Measurements from ENCODE around the gene CFAP99.

The CFAP99 gene

DNA sequence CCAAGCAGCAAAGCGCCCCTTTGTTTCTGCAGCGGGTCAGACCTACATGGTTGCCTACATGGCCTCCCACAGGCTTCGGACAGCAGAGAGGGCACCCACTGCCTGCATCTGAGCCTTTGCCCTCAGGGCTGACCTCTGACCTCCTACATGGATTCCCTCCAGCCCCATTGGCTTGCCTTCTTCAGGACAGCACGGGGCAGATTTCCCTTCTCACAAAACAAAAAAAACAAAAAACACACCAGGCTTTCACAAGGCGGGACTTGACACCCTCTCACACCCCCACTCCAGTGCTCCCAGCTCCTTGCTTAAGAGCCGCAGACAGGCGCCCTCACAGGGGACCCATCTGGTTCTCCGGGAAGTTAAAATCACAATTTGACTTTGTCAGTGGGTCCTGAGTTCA, 33.2 kb upstream of the CFAP99 start:
- H3K36me3 Mint-ChIP-seq, result no peaks in the 10 kb centered on the region
- no peak overlapping the region for H3K27ac Mint-ChIP-seq
- CTCF ChIA-PET, result no interaction called here
- H3K9me3 Mint-ChIP-seq, result peaks cover 4% of the 10 kb centered on the region
- H3K4me3 Mint-ChIP-seq, result no peak overlapping the region
- no peak for DNase-seq
- H3K27me3 Mint-ChIP-seq, result peaks cover 43% of the 10 kb centered on the region
- no peaks in the 10 kb centered on the region for H3K4me1 Mint-ChIP-seq

DNA sequence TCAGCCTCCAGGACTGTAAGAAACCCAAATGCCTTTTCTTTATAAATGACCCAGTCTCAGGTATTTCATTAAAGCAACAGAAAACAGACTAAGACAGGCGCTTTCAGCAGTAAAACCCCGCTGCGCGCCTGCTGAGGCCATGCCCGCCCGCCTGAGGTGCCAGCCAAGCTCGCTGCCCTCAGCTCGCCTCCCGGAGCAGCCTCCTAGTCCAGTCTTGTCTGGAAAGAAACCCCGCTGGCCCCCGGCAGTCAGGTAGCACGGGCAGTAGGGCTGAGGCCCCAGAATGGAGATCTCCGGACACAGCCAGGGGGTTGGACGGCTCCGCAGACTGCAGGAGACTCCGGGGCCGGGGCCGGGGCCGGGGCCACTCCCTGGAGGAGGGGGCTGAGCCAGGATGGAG, 32.0 kb upstream of the CFAP99 start:
- no peak for DNase-seq
- Mint-ChIP-seq H3K36me3 (no peaks in the 10 kb centered on the region), H3K4me3 (no peak overlapping the region), H3K27me3 (peaks cover 51% of the 10 kb centered on the region), H3K4me1 (no peaks in the 10 kb centered on the region), H3K27ac (no peak overlapping the region), H3K9me3 (no peaks in the 10 kb centered on the region)
- CTCF ChIA-PET, result no interaction called here

DNA sequence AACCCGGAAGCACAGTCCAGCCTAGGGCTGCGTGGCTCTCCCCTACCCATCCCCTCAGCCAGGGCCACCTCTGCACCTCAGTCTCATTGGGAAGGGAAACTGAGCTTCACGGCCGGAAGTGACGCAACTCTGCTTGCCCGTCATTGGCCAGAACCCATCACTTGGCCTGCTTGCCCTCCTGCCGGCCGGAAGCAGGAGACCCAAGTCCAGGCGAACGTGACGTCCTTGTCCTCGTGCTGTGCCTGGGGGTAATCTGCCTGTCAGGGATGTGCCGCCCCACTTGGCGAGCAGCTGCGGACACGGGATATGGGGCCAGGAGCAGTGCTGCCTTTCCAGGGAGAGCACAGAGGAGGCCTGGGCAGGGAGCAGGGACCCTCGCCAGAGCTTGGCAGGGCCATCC, 31.5 kb upstream of the CFAP99 start:
- Mint-ChIP-seq H3K27me3 (peaks cover 56% of the 10 kb centered on the region), H3K27ac (no peak overlapping the region), H3K9me3 (no peaks in the 10 kb centered on the region), H3K4me1 (no peaks in the 10 kb centered on the region), H3K4me3 (no peak overlapping the region), H3K36me3 (no peaks in the 10 kb centered on the region)
- DNase-seq, result no peak
- CTCF ChIA-PET, result no interaction called here

DNA sequence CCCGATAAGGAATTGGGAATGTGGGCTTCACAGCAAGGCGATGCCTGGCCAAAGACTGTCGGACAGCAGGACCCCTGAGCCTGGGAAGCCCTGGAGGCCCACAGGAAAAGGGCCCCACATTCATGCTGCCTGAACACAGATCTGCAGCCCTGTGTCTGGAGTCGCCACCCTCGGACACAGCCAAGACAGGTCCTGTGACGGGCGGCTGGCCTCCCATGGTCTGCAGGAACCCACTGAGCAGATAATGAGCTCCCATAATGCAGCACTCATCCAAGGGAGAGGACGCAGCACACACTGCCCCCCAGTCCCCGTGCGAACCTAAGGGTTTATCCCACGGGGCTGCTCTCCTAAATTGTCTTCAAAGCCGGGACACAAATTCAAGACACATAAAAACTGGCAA, 30.9 kb upstream of the CFAP99 start:
- no peak for DNase-seq
- CTCF ChIA-PET, result no interaction called here
- Mint-ChIP-seq H3K9me3 (no peaks in the 10 kb centered on the region), H3K27me3 (peaks cover 62% of the 10 kb centered on the region), H3K4me3 (no peak overlapping the region), H3K36me3 (no peaks in the 10 kb centered on the region), H3K4me1 (no peaks in the 10 kb centered on the region), H3K27ac (no peak overlapping the region)

DNA sequence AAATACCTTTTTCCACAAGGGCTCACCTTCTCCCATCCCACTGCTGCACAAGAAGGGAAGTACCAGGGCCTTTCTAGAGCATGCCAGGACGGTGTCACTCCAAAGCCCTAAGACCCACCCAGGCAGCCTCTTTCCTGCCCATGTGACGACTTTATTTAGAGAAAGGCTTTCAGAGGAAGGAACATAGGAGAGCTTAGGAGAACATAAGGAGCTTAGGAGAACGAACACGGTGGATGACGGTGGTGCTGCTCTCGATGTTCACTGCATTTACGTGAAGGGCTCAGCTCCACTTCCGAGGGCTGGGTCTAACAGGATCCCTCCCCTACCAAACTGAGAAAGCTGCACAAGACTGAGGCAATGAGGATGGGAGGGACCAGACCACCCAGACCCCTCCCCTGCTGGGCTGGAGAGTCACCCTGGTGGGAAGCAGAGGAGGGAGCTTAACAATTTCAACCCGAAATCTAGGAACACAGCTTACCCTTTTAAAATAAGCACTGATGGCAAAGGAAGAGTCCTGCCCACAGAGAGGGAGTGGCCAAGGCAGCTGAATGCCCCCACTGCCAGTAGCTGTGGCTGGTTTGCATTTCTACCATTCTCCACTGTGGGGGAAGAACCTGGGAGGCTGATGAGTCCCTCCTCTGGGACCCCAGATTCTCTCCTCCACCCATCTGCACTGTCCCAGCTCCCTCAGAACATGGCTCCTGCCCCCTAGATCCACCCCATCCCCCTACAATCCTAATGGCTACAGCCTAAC, 30.1 kb upstream of the CFAP99 start:
- Mint-ChIP-seq H3K27ac (no peak overlapping the region), H3K4me1 (peaks cover 6% of the 10 kb centered on the region), H3K9me3 (no peaks in the 10 kb centered on the region), H3K27me3 (peaks cover 69% of the 10 kb centered on the region), H3K4me3 (no peak overlapping the region), H3K36me3 (no peaks in the 10 kb centered on the region)
- no peak for DNase-seq
- CTCF ChIA-PET, result no interaction called here

DNA sequence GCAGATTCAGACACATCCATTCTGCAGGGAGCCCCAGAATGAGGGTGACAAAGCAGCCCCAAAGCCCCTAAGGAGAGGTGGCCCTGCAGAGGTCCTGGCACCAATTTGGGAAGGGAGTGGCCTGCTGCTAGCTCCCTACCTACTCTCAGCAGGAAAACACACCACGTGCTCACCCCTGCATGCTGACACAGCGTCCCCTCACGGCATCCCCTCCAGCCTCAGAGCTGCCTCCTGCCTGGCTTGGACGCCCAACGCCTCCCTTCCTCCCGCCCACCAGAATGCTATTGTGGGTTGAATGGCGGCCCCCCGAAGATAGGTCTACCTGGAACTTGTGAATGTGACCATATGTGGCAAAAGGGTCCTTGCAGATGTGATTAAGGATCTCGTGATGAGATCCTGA, 29.1 kb upstream of the CFAP99 start:
- H3K36me3 Mint-ChIP-seq, result no peaks in the 10 kb centered on the region
- DNase-seq, result no peak
- no peaks in the 10 kb centered on the region for H3K9me3 Mint-ChIP-seq
- CTCF ChIA-PET, result no interaction called here
- H3K4me1 Mint-ChIP-seq, result peaks cover 17% of the 10 kb centered on the region
- H3K27me3 Mint-ChIP-seq, result peaks cover 69% of the 10 kb centered on the region
- no peak overlapping the region for H3K4me3 Mint-ChIP-seq
- no peak overlapping the region for H3K27ac Mint-ChIP-seq

DNA sequence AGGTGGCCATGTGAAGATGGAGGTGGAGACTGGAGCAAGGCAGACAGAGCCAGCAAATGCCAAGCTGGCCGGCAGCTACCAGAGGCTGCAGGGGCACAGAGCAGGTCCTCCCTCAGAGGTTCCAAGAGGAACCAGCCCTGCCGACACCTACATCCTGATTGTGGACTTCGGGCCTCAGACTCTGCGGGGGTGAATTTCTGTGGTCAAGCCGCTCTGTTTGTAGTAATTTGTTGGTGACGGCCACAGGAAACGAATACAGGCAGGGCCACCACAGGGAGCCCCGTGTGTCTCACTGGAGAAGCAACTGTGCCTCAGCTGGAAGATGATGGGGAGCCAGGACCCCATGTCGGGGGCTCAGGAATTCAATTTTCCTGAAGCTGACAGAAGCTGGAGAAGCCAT, 28.6 kb upstream of the CFAP99 start:
- Mint-ChIP-seq H3K36me3 (no peaks in the 10 kb centered on the region), H3K4me3 (no peak overlapping the region), H3K27ac (no peak overlapping the region)

DNA sequence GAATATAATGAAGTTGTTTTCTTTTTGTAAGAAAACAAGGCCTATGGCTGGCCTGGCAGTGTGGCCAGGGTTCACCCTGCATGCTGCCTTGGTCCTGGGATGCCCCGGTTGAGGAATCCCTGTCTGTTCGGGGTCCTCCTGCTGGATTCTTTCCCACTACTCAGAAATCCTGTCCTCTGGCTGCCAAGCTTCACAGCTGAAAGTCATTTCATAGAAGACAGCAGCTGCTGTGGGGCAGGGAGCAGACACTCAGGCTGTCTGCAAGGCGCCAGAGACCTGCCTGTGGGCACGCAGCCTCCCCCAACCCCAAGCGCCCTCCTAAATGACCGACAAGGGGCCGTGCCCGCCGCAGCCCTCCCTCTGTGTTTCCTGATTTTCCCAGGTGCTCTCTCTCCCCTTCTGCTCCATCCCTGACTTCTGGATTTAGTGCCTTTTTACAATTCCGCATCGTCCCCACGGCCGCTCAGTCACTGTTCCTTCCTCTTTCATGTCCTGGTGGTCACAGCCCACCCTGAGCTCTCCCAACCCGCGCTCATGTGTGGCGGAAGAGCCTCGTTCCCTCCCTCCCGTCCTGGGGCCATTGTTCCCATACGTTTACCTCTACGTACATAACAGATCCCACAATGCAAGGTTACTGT, 27.9 kb upstream of the CFAP99 start:
- no peak overlapping the region for H3K4me3 Mint-ChIP-seq
- H3K27me3 Mint-ChIP-seq, result peaks cover 73% of the 10 kb centered on the region
- H3K36me3 Mint-ChIP-seq, result no peaks in the 10 kb centered on the region
- DNase-seq, result no peak
- CTCF ChIA-PET, result no interaction called here
- H3K9me3 Mint-ChIP-seq, result no peaks in the 10 kb centered on the region
- H3K4me1 Mint-ChIP-seq, result peaks cover 19% of the 10 kb centered on the region
- no peak overlapping the region for H3K27ac Mint-ChIP-seq

More for the DNA sequence above, 28.6 kb upstream of the CFAP99 start:
- H3K27me3 Mint-ChIP-seq, result peaks cover 72% of the 10 kb centered on the region
- CTCF ChIA-PET, result no interaction called here
- DNase-seq, result no peak
- H3K4me1 Mint-ChIP-seq, result peaks cover 19% of the 10 kb centered on the region
- no peaks in the 10 kb centered on the region for H3K9me3 Mint-ChIP-seq

DNA sequence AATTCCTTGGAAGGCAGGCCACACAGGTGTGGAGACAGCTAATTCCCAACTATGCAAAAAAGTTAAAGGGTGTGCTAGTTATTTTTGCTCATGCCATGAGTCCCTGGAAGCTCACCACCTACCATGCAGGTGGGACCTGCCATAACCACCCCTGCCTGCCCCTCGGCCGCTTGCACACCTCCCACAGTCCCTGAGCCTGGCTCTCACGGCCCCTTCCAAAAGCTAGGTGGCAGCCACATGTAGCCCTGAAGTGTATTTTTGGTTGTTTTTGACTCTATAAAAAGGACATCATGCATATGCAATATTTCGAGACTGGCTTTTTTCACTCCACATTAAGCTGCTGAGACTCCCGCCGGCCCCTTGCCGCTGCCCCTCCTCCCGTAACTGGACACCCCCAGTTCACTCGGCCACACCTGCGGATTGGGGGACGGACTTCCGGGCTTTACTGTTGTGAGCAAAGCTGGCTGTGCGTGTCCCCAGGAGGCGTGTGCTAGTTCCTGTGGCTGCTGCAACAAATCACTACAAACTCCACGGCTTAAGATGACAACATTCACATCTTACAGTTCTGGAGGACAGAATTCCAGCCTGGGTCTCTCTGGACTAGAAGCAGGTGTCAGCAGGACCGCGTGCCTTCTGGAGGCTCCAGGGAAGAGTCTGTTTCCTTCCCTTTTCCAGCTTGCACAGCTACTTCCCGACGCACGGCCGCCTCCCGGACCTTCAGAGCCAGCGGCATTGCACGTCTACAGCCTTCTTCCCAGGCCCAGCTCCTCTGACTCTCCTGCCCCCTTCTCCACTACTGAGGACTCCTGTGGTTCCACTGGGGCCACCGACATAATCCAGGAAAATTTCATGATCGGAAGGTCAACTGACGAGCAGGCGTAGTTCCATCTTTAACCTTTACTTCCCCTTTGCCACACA, 25.1 kb upstream of the CFAP99 start:
- Mint-ChIP-seq H3K27me3 (peaks cover 76% of the 10 kb centered on the region), H3K4me1 (peaks cover 19% of the 10 kb centered on the region), H3K36me3 (no peaks in the 10 kb centered on the region), H3K27ac (no peak overlapping the region), H3K9me3 (no peaks in the 10 kb centered on the region), H3K4me3 (peak overlapping the region; percentile 18)
- CTCF ChIA-PET, result interaction anchor here (0.7 to 1.6 kb wide), 6 partner anchors 9 to 43 kb away, joined by 3 to 5 read pairs (median 3); partner anchors contain the start of gene CFAP99
- DNase-seq, result peak; percentile 65

DNA sequence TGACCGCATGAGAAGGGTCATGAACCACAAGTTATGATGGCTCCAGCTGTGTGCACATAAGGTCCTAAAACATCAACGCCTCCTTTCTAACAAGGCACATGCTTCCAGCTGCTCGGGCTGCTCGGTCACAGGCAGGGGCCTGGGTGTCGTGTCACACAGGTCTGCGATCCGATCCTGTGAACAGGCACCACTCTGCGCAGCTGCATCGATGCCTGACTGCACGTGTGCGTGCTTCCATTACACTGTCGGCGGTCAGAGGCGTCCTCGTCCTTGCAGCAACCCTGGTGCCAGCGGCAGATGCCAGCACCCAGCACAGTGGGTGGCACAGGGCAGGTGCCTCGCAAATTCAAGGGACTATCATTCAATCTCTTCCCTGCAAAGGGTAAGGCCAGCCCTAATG, 24.2 kb upstream of the CFAP99 start:
- Mint-ChIP-seq H3K36me3 (no peaks in the 10 kb centered on the region), H3K27me3 (peaks cover 73% of the 10 kb centered on the region), H3K4me1 (peaks cover 19% of the 10 kb centered on the region), H3K4me3 (no peak overlapping the region), H3K27ac (no peak overlapping the region), H3K9me3 (no peaks in the 10 kb centered on the region)
- CTCF ChIA-PET, result no interaction called here
- no peak for DNase-seq

DNA sequence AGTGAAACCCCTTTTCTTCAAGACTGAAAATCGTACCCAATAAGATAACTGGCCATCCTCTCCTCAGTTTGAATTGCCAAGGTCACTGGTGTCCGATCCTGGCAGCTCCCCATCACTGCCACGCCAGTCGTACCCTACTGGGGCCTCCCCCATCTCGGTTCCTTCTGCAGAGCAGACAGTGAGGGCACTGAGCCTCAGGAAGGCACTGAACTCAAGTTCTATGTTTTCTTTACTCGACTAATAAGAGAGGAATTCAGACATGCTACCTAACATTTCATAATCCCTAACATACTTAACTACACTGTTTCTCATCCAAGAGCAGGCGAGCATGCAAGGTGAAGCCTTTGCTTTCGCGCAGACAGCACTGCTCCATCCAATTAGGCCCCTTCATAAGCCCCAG, 23.7 kb upstream of the CFAP99 start:
- Mint-ChIP-seq H3K27ac (no peak overlapping the region), H3K4me1 (peaks cover 19% of the 10 kb centered on the region), H3K36me3 (no peaks in the 10 kb centered on the region), H3K4me3 (no peak overlapping the region), H3K9me3 (no peaks in the 10 kb centered on the region), H3K27me3 (peaks cover 69% of the 10 kb centered on the region)
- no peak for DNase-seq
- CTCF ChIA-PET, result no interaction called here

DNA sequence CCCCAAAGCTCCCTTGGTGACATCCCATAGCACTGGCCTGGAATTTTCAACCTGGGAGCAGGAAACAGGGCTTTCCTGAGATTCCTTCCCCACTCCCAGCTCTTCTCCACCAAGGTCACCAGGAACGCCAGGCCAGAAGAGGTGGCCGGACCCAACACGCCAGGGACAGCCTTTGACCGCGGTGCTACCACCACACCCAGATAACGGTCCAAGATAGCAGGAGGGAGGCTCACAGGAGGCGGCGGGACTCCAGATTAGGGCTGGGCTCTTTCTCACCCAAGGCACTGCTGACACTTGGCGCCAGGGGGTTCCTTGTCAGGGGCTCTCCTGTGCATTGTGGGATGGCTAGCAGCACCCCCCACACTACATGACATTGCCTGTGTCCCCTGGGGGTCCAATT, 23.2 kb upstream of the CFAP99 start:
- Mint-ChIP-seq H3K36me3 (no peaks in the 10 kb centered on the region), H3K27ac (no peak overlapping the region), H3K9me3 (no peaks in the 10 kb centered on the region), H3K4me3 (no peak overlapping the region), H3K4me1 (peaks cover 21% of the 10 kb centered on the region), H3K27me3 (peaks cover 64% of the 10 kb centered on the region)
- CTCF ChIA-PET, result no interaction called here
- DNase-seq, result no peak

DNA sequence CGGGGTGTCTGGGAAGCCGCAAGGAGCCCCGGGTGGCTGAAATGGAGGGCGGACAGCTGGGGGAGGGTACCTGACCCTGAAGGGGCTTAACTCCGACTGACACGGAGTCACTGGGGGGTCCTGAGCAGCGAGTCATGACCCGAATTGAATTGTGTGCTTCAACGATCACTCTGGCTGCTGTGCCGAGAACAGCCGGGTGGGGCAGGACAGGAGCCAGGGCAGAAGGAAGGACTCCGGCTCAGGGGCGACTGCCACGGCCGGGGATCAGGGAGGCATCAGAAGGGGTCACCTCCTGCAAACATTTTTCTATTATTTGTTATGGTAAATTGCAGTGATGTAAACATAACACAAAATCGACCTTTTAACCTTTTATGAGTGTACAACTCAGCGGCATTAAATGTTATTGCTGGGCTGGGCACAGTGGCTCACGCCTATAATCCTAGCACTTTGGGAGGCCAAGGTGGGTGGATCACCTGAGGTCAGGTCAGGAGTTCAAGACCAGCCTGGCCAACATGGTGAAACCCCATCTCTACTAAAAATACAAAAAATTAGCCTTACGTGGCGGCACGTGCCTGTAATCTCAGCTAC, 21.9 kb upstream of the CFAP99 start:
- Mint-ChIP-seq H3K9me3 (no peaks in the 10 kb centered on the region), H3K27ac (no peak overlapping the region), H3K36me3 (no peaks in the 10 kb centered on the region), H3K4me3 (no peak overlapping the region), H3K4me1 (peaks cover 31% of the 10 kb centered on the region), H3K27me3 (peaks cover 62% of the 10 kb centered on the region)
- CTCF ChIA-PET, result interaction anchor here (1.2 kb wide), 1 partner anchor 22 kb away, joined by 3 read pairs; the partner anchor contains the start of gene CFAP99
- DNase-seq, result no peak
